Aorta (tissue), 5 donors: Measurements from ENCODE around the gene SOCS2. TPM values are rescaled to one million over a fixed set of nuclear protein-coding genes. Genes with fewer than 3 reads are reported as not detected.

ENCODE experiments used
- ATAC-seq: fragments of 200-7000 bp; cut with Tn5 transposase; one replicate; pipeline ENCODE4 v1.9.1; 2022; ENCODE audit warnings: moderate library complexity; ENCODE audit not compliant: low FRiP score
- DNase-seq, 2 donors: peaks; one replicate each; pipeline ENCODE4 v3.0.0-alpha.2; 2020
- H3K27ac ChIP-seq, 2 donors: one replicate each; pipeline ENCODE4 v1.5.1; 2013; ENCODE audit warnings: low read length in 2 of 2, mild to moderate bottlenecking in 2 of 2, moderate library complexity in 2 of 2, control low read depth in 1 of 2, inconsistent platforms in 1 of 2, low read depth in 1 of 2
- H3K27me3 ChIP-seq, 2 donors: one replicate each; pipeline ENCODE4 v1.6.1; 2013; ENCODE audit warnings: control low read depth in 1 of 2, low read length in 1 of 2, mild to moderate bottlenecking in 1 of 2, moderate library complexity in 1 of 2; ENCODE audit not compliant: insufficient read depth in 2 of 2, control insufficient read depth in 1 of 2
- H3K36me3 ChIP-seq, 2 donors: one replicate each; pipeline ENCODE4 v1.6.1; 2013; ENCODE audit warnings: control low read depth in 1 of 2, low read length in 1 of 2, mild to moderate bottlenecking in 1 of 2; ENCODE audit not compliant: insufficient read depth in 2 of 2, control insufficient read depth in 1 of 2
- H3K4me1 ChIP-seq, 2 donors: one replicate each; pipeline ENCODE4 v1.6.1; 2013; ENCODE audit warnings: low read length in 2 of 2, control low read depth in 1 of 2, mild to moderate bottlenecking in 1 of 2, moderate library complexity in 1 of 2; ENCODE audit not compliant: insufficient read depth in 2 of 2, control insufficient read depth in 1 of 2
- H3K4me3 ChIP-seq, 2 donors: one replicate each; pipeline ENCODE4 v1.5.1; 2013; ENCODE audit warnings: low read length in 2 of 2, control low read depth in 1 of 2, mild to moderate bottlenecking in 1 of 2
- H3K9me3 ChIP-seq: one replicate; pipeline ENCODE4 v1.6.1; 2013; ENCODE audit warnings: mild to moderate bottlenecking, low read length; ENCODE audit not compliant: control insufficient read depth
- WGBS, 2 donors: extraction: QIAGEN DNeasy Blood & Tissue Kit; methylation state at CpG; one replicate each; pipeline ENCODE4 v1.1.7; 2013; 5-methylcytosine and 5-hydroxymethylcytosine counted together
- intact Hi-C, 2 donors: fragments of 100-400 bp; cut with DNase I; formaldehyde crosslinking; loops; one replicate each; pipeline versions ENCODE4 v1.14.2 to v1.15.0; 2022
- polyA plus RNA-seq, 2 donors: library from polyadenylated mRNA; stranded (reverse); fragments of 200-250 nt; gene quantifications; one replicate each; pipeline ENCODE4 v1.2.3, GENCODE V29; 2013
- total RNA-seq, 2 donors: library from RNA; stranded (reverse); fragmentation: NEBNext Ultra II Directional; extraction: Animal tissue kit (Norgen Biotek cat#: 25700); gene quantifications; one replicate each; pipeline ENCODE4 v1.2.1, GENCODE V29; 2021
- donor health status: healthy with polysubstance abuse.
- donor health status: Bipolar disorder and iron deficiency.
- donor health status: DM: no; HTN: no; CAD: no.
- donor health status: DM: no; HTN: no; CAD: no.
- donor health status: DM: yes; HTN: yes; CAD: no.

Gene SOCS2
- total and polyA plus RNA-seq, 4 donors: 14.3 to 27.1 (median 23.6) TPM

DNA sequence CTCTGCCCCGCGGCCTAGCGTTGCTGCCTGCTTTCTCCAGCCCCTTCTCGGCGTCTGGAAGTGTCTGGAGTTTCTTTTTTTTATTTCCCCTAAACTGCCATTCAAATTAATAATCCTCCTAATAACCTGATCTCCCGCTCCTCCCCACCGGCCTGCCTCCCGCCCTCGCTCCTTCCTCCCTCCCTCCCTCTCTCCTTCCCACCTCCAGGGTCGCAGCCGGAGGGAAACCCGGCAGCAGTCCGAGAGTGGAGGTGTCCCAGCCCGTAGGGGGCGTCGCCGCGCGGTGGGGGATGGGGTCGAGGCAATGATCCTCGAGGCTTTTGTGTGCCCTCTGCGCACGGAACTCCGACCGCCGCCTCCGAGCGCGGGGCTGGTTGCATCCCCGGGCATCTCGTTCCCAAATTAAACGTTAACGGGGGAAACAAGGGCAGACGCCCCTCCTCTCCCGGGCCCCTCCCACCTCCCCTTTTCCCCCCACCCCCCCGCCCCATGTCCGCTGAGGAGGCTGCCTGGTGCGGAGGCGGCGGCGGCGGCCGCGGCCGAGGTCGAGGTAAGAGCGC, 1.0 kb upstream of the SOCS2 start:
- Histone ChIP-seq H3K9me3 (no peaks in the 10 kb centered on the region), H3K36me3 (no peaks in the 10 kb centered on the region), H3K4me1 (no peaks in the 10 kb centered on the region), H3K27me3 (no peaks in the 10 kb centered on the region), H3K27ac (peak overlapping the region; percentile 16 to 69), H3K4me3 (peak overlapping the region; percentile 74 to 89)
- intact Hi-C loops: loop anchor here (2.0 to 5.0 kb wide), 5 partner anchors 105 to 346 kb away; partner anchors contain the start of gene CRADD (in 1 of the 2)
- peak; percentile 87 to 92 for DNase-seq
- 0 to 1% methylated on average over 32 to 47 of the region's 47 CpGs for WGBS, 2 donors
- ATAC-seq: peak; percentile 60

DNA sequence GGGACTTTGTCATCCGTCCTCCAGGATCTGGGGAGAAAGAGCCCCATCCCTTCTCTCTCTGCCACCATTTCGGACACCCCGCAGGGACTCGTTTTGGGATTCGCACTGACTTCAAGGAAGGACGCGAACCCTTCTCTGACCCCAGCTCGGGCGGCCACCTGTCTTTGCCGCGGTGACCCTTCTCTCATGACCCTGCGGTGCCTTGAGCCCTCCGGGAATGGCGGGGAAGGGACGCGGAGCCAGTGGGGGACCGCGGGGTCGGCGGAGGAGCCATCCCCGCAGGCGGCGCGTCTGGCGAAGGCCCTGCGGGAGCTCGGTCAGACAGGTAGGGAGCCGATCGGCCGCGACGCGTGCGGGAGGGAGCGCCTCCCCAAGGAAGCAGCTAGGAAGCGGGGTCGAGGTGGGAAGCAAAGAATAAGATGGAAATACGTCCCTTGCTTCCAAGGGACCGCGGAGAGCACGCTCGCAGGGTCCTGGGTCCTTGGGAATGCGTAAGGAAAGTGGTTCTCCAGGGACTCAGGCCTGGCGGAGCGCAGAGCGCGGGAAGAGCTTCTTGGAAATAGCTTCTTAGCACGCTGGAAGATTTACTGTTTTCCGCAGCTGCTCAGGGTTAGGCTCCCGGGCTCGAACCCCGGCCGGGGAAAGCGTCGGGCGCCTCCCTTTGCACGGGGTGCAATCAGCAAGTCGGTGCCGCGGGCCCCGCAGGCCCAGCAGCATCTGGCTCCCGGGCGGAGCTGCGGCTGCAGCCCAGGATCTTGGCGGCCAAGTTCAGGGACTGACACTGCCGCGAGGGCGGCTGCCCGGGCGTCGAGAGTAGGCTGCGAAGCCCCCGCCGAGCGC, 457 bp downstream of the SOCS2 start:
- H3K36me3 ChIP-seq: no peaks in the 10 kb centered on the region
- 1 to 2% methylated on average over 71 to 75 of the region's 75 CpGs for WGBS, 2 donors
- H3K27me3 ChIP-seq: no peaks in the 10 kb centered on the region
- no peaks in the 10 kb centered on the region for H3K4me1 ChIP-seq
- no peaks in the 10 kb centered on the region for H3K9me3 ChIP-seq
- peak overlapping the region; percentile 74 to 89 for H3K4me3 ChIP-seq
- intact Hi-C loops: loop anchor here in 1 of 2 donors (2.0 to 5.0 kb wide), 5 partner anchors 18 to 344 kb away; partner anchors contain the start of gene CRADD
- ATAC-seq: no peak
- DNase-seq: peak; percentile 58 to 80
- no peak overlapping the region for H3K27ac ChIP-seq

DNA sequence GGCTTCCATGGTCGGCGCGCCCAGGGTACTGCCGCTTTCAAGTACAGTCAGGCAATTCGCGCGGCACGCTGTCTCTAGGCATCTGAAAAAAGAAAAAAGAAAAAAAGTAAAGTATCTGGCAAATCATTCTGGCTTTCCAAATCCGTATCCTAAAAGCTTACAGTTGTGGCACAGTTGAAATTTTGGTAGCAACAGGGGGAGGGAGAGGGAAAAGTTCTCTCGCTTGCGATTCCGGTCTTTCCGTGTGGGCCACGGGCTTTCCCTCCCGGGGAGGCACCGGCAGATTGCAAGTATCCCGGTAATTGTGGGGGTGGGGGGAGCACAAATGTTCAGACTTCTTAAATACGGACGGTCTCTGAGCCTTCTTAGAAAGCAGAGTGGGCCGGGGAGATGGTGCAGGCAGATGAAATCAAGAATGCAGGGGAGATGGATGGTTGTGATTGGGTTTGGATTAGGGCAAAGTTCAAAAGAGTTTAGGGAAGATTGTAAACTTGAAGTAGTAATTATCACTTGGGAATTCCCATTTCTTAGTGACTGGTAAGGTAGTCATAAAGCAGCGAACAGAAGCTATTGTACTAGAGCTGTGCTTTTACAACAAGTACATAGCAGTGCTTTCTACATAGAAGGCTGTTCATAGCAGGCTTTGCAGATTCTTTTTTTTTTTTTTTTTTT, 1.2 kb downstream of the SOCS2 start:
- Histone ChIP-seq H3K4me1 (no peaks in the 10 kb centered on the region), H3K4me3 (peak overlapping the region; percentile 74 to 89), H3K9me3 (no peaks in the 10 kb centered on the region), H3K27me3 (no peaks in the 10 kb centered on the region), H3K27ac (peak overlapping the region in 1 of 2 donors; percentile 6), H3K36me3 (no peaks in the 10 kb centered on the region)
- DNase-seq: no peak
- intact Hi-C loops: loop anchor here in 1 of 2 donors (2.0 to 5.0 kb wide), 5 partner anchors 17 to 344 kb away; partner anchors contain the start of gene CRADD
- 9 to 10% methylated on average over 21 of the region's 21 CpGs for WGBS, 2 donors
- ATAC-seq: no peak

DNA sequence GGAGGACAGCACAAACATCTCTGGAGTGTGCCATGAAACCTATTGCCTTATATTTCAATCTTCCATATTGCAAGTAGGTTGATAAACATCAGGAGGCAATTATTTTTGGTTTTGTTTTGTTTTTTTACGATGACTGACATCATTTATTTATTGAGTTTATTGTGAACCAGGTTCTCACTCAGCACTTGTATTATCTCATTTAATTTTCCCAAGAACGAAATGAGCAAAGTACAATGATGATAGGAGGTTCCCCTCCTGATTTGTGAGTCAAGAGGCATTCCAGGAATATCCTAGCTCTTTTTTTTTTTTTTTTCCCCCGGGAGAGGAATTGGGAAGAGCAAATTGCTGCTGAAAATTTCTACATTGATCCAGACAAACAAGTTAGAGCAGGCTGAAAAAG, 4.7 kb downstream of the SOCS2 start:
- H3K9me3 ChIP-seq: no peaks in the 10 kb centered on the region
- H3K4me1 ChIP-seq: no peaks in the 10 kb centered on the region
- intact Hi-C loops: no loop called here
- H3K27me3 ChIP-seq: no peaks in the 10 kb centered on the region
- no peak overlapping the region for H3K4me3 ChIP-seq
- 80 to 83% methylated on average over 3 of the region's 3 CpGs for WGBS, 2 donors
- no peak for DNase-seq
- ATAC-seq: no peak
- H3K36me3 ChIP-seq: no peaks in the 10 kb centered on the region
- H3K27ac ChIP-seq: no peak overlapping the region

DNA sequence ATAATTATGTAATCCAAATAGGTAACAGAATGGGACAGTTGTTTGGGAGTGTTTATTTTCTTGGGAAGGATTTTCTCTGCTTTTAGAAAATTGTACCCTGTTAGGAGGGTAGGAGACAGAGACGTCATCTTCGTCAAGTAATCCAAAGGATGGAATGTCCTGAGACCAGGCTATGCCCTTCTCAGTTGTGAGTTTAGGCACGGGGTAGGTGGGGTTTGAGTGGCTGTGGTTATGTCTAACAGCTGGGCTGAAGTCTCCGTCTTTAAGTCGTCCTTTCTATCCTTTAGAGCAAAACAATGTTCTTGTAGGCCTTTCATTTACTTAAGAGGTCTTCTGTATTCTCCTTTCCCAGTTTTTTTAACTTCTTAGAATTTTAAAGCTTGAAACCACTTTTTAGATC, 5.7 kb downstream of the SOCS2 start:
- Histone ChIP-seq H3K36me3 (no peaks in the 10 kb centered on the region), H3K4me3 (no peak overlapping the region), H3K9me3 (no peaks in the 10 kb centered on the region), H3K27me3 (no peaks in the 10 kb centered on the region), H3K4me1 (no peaks in the 10 kb centered on the region), H3K27ac (no peak overlapping the region)
- DNase-seq (no peak), ATAC-seq (no peak)
- intact Hi-C loops: no loop called here
- 92 to 94% methylated on average over 5 of the region's 5 CpGs for WGBS, 2 donors

DNA sequence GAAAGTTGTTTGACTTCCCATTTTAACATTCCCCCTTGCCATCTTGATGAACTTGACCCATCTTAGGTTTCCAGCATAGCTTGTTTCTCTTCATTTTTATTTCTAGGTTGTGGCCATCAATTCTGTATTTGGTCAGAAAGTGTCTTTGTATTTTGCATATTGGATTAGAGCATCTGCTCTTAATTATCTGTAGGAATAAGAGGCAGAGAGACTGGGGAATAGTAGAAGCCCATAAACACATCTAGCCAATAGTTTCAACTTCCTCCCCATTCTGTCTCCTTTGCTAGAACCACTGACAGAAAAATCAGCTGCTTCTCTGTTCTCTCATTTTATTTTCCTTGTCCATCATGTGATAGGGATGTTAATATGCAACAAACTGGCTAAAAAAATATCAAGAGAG, 8.2 kb downstream of the SOCS2 start:
- no peaks in the 10 kb centered on the region for H3K4me1 ChIP-seq
- no peaks in the 10 kb centered on the region for H3K9me3 ChIP-seq
- no peak for DNase-seq
- H3K27ac ChIP-seq: no peak overlapping the region
- ATAC-seq: no peak
- intact Hi-C loops: no loop called here
- no peaks in the 10 kb centered on the region for H3K36me3 ChIP-seq
- no peaks in the 10 kb centered on the region for H3K27me3 ChIP-seq
- no peak overlapping the region for H3K4me3 ChIP-seq

DNA sequence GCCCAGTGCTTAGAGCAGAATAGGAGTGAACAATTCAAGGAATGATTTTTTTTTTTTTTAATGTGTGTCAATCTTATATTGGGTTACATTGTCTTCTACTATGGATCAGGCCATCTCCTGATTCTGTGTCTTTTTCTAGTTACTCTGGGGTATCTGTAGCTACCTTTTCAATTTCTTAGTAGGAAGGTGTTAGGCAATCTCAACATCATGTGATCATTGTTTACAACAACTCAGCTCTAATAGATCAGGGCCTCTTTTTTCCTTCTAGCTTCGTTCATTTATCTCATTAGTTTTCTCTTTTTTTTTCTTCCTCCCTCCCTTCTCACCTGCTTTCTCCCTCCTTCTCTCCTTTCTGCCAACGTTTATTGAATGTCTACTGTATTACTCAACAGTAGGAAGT, 8.9 kb downstream of the SOCS2 start:
- Histone ChIP-seq H3K4me3 (no peak overlapping the region), H3K36me3 (no peaks in the 10 kb centered on the region), H3K4me1 (no peaks in the 10 kb centered on the region), H3K27ac (no peak overlapping the region), H3K9me3 (no peaks in the 10 kb centered on the region), H3K27me3 (no peaks in the 10 kb centered on the region)
- 65 to 77% methylated on average over 2 of the region's 2 CpGs for whole genome bisulfite sequencing, 2 donors
- intact Hi-C loops: no loop called here
- DNase-seq (no peak), ATAC-seq (no peak)

DNA sequence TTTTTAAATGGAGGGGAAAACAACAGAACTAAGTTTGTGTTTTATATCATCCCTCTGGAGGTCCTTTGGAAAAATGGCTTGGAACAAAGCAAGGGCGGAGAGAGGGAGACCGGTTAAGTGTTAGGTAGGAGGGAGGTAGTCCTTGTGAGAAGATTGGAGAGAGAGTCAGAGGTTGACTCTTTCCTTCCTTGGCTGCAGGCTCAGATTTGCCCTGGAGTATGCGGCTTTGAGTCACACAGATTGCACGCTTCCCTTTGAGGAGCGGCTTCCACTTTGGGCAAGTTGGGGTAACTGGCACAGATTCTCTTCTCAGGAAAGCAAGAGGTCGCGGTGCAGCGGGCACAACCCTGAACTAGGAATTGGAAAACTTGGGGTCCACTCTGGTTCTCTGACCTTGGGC, 9.9 kb downstream of the SOCS2 start:
- Histone ChIP-seq H3K27me3 (no peaks in the 10 kb centered on the region), H3K27ac (no peak overlapping the region), H3K9me3 (no peaks in the 10 kb centered on the region), H3K4me3 (no peak overlapping the region), H3K36me3 (no peaks in the 10 kb centered on the region), H3K4me1 (no peaks in the 10 kb centered on the region)
- DNase-seq (no peak), ATAC-seq (no peak)
- intact Hi-C loops: no loop called here
- WGBS, 2 donors: 95 to 96% methylated on average over 8 of the region's 8 CpGs
